ENCODE measurements around the gene SFI1. TPM values are rescaled to one million over a fixed set of nuclear protein-coding genes. Genes with fewer than 3 reads are reported as not detected.
A peak's percentile ranks its signal among the peaks of the same experiment; 100 is the strongest.

The SFI1 gene
- total and polyA plus RNA-seq, 4 donors = 14.0 to 46.0 (median 32.7) TPM

DNA sequence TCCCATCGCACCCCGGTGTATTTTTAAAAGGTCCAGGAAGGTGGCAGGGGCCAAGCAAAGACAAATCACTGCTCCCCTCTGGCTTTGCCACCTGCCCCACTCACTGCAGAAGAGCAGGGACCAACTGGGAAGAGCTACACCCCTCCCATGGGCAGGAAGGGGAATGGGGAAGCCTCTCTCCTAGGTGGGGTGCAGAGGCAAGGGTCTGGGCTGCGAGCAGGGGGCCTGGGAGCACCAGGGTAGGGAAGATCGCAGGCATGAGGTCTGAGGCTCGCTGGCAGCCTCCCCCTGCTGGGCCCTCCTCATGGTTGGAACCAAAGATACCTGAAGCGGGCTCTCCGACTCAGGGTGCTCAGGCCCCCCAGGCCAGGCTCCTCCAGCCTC lies 128.9 kb downstream of the SFI1 start:
- Histone ChIP-seq H3K36me3 (ENCODE audit: control insufficient read depth in 4 of 4, insufficient read depth in 4 of 4, low read length in 4 of 4) (peaks cover 0 to 40% (median 3%) of the 10 kb centered on the region in 4 donors), H3K27me3 (ENCODE audit: control insufficient read depth in 3 of 3, insufficient read depth in 3 of 3, low read length in 2 of 3) (no peaks in the 10 kb centered on the region), H3K4me1 (ENCODE audit: control insufficient read depth in 5 of 5, insufficient read depth in 5 of 5, low read length in 5 of 5) (peaks cover 2 to 37% (median 11%) of the 10 kb centered on the region in 5 donors), H3K9ac (ENCODE audit: insufficient read depth in 1 of 2, low read length in 2 of 2) (no peak overlapping the region), H3K9me3 (ENCODE audit: control insufficient read depth in 4 of 4, insufficient read depth in 3 of 4, low read length in 3 of 4) (no peaks in the 10 kb centered on the region), H3K4me3 (no peak overlapping the region), H3K27ac (ENCODE audit: low read depth in 1 of 2, low read length in 1 of 2) (peak overlapping the region in 1 of 2 donors; percentile 81)
- DNase-seq = no peak
- WGBS, 2 donors = 92% methylated on average over 7 of the region's 7 CpGs
- TF ChIP-seq, protein P1, sequence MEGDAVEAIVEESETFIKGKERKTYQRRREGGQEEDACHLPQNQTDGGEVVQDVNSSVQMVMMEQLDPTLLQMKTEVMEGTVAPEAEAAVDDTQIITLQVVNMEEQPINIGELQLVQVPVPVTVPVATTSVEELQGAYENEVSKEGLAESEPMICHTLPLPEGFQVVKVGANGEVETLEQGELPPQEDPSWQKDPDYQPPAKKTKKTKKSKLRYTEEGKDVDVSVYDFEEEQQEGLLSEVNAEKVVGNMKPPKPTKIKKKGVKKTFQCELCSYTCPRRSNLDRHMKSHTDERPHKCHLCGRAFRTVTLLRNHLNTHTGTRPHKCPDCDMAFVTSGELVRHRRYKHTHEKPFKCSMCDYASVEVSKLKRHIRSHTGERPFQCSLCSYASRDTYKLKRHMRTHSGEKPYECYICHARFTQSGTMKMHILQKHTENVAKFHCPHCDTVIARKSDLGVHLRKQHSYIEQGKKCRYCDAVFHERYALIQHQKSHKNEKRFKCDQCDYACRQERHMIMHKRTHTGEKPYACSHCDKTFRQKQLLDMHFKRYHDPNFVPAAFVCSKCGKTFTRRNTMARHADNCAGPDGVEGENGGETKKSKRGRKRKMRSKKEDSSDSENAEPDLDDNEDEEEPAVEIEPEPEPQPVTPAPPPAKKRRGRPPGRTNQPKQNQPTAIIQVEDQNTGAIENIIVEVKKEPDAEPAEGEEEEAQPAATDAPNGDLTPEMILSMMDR (IDR thresholded peaks at IDR 0.05; ENCODE audit: control extremely low read depth, extremely low read depth) = no peak
- no peak for ATAC-seq (ENCODE audit: insufficient read depth, low FRiP score)

DNA sequence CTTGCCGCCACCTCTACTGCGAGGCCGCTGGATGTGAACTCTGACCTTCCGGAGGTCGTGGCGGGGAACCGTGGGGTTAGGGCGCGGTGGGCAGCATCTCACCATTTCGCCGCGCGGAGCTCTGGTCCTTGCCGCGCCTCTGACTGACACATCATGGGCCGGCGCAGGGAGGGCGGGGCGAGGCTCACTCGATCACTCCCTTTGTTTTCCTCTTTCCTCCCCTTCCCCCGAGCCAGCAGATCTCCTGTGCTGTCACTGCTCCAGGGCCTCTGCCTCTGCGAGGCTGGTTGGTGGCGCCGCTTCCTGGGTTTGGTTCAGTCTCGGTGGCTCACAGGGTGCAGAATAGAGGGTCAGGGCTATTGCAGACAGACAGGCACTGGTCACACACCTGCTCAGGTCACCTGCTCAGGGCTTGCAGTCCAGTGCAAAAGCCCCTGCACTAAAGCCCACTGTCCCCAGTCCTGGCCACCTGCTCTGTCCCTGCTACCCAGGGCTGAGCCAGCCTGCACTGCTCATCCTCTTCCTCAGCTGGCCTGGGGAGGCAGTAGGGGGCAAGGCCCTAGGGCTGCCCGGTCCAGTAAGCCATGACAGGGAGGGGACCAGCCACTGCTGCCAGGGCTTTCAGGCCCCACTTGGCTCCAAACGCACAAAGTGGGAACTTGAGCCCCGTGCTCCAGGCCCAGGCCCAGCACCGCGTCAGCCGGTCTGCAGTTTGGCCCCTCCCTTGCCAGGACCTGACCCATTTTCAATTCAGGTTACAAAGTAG lies 129.5 kb downstream of the SFI1 start:
- peaks cover 2 to 37% (median 11%) of the 10 kb centered on the region in 5 donors for H3K4me1 ChIP-seq (ENCODE audit: control insufficient read depth in 5 of 5, insufficient read depth in 5 of 5, low read length in 5 of 5)

DNA sequence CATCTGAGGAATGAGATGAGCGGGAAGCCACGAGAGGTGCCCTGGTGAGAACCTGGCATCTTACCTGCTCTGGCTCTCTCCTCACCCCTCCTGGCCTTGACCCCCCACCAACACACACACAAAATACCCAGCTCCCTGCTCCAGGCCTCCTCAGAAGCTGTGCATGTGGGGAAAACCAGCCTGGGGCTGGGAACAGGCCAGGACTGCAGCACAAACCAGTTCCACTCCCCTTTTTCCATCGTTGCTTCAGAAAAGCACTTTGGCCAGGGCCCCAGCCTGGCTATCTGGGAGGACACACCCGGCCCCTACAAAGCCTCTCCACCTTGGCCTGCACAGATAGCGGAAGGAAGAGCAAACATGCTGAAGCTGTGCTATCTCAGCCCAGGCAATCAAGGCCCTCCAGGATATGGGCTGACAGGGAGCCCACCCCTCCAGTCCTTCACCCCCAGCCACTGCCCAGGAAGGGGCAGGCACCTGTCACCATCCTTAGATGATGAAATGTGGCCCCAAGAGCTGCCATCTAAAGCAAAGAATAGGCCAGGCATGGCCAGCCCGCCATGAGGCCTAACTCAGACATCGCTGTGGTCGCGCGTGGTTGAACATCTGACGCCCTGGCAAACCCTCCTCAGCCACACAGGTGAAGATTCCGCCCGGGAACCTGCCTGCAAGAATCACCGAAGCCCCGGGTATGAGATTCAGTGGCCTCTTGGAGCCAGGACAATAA lies 130.3 kb downstream of the SFI1 start:
- ATAC-seq (ENCODE audit: insufficient read depth, low FRiP score) (no peak), DNase-seq (no peak)
- no peaks in the 10 kb centered on the region for H3K9me3 ChIP-seq (ENCODE audit: control insufficient read depth in 4 of 4, insufficient read depth in 3 of 4, low read length in 3 of 4)
- no peaks in the 10 kb centered on the region for H3K27me3 ChIP-seq (ENCODE audit: control insufficient read depth in 3 of 3, insufficient read depth in 3 of 3, low read length in 2 of 3)
- H3K4me3 ChIP-seq = no peak overlapping the region
- TF ChIP-seq, protein P1 (IDR thresholded peaks at IDR 0.05; ENCODE audit: control extremely low read depth, extremely low read depth) = no peak
- whole genome bisulfite sequencing, 2 donors = 75 to 87% methylated on average over 15 of the region's 15 CpGs
- peaks cover 0 to 26% (median 3%) of the 10 kb centered on the region in 4 donors for H3K36me3 ChIP-seq (ENCODE audit: control insufficient read depth in 4 of 4, insufficient read depth in 4 of 4, low read length in 4 of 4)
- H3K9ac ChIP-seq (ENCODE audit: insufficient read depth in 1 of 2, low read length in 2 of 2) = no peak overlapping the region
- H3K27ac ChIP-seq (ENCODE audit: low read depth in 1 of 2, low read length in 1 of 2) = peak overlapping the region in 1 of 2 donors; percentile 81
- H3K4me1 ChIP-seq (ENCODE audit: control insufficient read depth in 5 of 5, insufficient read depth in 5 of 5, low read length in 5 of 5) = peaks cover 2 to 43% (median 11%) of the 10 kb centered on the region in 5 donors

More for the DNA sequence above, 129.5 kb downstream of the SFI1 start:
- peak overlapping the region in 1 of 2 donors; percentile 81 for H3K27ac ChIP-seq (ENCODE audit: low read depth in 1 of 2, low read length in 1 of 2)
- no peak overlapping the region for H3K9ac ChIP-seq (ENCODE audit: insufficient read depth in 1 of 2, low read length in 2 of 2)
- no peaks in the 10 kb centered on the region for H3K27me3 ChIP-seq (ENCODE audit: control insufficient read depth in 3 of 3, insufficient read depth in 3 of 3, low read length in 2 of 3)
- 58 to 81% methylated on average over 31 of the region's 31 CpGs for WGBS, 2 donors
- TF ChIP-seq, protein P1 (IDR thresholded peaks at IDR 0.05; ENCODE audit: control extremely low read depth, extremely low read depth) = no peak
- peaks cover 0 to 34% (median 3%) of the 10 kb centered on the region in 4 donors for H3K36me3 ChIP-seq (ENCODE audit: control insufficient read depth in 4 of 4, insufficient read depth in 4 of 4, low read length in 4 of 4)
- DNase-seq = peak; percentile 29 to 48 (median 35)
- H3K9me3 ChIP-seq (ENCODE audit: control insufficient read depth in 4 of 4, insufficient read depth in 3 of 4, low read length in 3 of 4) = no peaks in the 10 kb centered on the region
- no peak for ATAC-seq (ENCODE audit: insufficient read depth, low FRiP score)
- H3K4me3 ChIP-seq = no peak overlapping the region
